Stimulated activated CD8-positive, alpha-beta memory T cell treated with anti-CD3 and anti-CD28 coated beads, Interleukin-4, amount 100 ng/mL, for 24 hours (primary cell): ENCODE results near the gene ZCCHC2.

ENCODE experiments used
- DNase-seq: peaks from one replicate; pipeline ENCODE4 v3.0.0-alpha.2; 2020; ENCODE audit warnings: low read depth

Gene ZCCHC2

DNA sequence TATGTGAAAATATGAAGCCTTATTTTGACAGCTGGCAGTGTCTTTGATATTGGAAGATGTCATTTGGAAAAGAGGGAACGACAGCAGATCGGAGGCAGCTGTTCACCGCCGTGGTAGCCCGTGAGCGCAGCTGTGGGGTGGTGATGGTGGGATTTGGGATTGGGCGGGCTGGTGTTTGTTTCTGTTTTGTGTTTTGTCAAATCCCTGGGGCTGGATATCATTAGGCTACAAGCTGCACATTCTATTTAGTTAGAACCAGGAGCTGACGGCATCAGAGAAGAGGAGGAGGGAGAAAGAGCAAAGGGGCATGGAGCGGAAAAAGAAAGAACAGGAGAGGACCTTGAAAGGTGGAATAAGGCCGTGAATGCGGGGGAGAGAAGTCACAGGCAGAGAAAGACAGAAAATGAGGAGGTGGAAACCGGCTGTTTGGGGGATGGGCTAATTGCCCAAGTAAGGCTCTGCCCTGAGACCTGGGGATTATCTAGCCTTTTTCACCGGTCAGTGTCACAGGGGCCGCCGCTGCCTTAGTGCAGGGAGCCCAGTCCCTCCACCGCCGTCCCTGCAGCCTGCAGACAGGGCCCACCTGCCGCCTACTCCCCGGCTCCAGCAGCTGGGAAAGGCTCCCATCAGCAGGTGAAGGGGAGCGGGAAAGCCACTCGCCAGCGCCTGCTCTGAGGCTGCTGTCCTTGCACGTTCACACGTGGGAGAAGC is 88.0 kb downstream of the ZCCHC2 start:
- DNase-seq: no peak

DNA sequence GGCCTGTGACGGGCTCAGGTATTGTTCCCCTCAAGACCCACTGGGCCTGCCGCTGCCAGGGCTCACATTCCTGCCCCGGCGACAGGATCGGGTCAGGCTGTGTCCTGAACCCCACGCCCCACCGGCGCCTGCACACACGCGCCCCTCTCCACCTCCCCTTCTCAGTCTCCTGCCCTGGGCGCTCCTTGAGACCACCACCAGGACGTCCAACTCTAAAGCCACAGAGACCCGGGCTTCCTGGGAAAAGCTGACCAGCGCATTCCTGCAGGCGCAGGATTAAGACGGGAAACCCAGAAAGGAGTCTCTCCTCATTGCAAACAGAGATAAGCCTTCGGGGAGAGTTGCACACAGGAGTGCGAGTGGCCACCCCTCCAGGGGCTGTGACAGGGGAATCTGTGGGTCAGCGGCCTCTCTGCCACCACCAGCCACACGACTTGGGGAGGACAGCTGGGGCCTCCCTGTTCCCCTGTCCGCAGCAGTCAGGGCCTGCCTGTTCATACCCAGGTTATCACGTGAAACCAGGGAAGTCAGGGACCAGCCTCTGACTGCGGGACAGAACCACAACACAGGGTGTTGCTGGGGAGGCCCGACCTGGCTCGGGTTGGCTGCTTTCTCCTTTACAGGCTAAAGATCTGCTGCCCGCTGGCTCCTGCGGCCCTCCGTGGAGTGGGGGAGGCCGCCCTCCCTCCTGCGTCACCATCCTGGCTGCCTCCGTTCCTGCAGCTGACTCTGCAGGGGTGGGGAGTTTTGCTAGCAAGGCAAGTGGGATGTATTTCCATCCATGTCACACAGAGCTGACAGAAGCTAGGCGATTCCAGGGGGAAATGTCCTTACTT is 88.8 kb downstream of the ZCCHC2 start:
- DNase-seq: no peak

DNA sequence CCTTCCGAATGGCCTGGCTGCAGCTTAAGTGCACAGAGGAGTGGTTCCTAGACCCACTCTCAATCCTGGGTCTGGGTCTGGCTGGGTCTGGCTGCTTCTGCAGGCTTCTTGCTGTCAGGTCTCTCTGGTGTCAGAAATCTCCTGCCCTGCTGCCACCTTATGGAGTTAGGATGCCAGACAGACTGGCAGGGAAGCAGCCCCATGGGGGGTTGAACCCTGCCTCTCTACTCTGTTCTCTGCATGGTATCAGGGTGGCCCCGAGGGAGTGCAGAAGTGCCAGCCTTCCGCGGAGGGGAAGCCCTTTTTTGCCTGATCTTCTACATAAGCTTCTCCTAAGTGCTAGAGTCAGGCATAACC is 89.4 kb downstream of the ZCCHC2 start:
- no peak for DNase-seq

DNA sequence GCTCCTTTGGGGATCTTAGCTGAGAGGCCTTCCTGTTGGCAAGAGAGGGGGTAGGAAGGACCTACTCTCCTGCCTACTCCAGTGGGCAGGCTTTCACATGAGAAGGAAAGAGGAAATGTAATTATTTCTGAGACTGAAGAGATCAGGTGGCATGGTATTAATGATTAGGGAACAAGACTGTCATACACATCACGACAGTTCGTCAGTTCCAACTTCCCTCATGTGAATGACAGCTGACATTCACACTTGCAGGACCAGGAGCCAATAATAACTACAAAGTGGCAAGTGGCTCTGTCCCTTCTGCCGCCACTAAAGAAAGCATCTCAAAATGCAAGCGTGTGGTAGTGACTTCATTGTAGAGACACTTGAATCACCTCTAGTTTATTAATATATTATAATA is 90.0 kb downstream of the ZCCHC2 start:
- DNase-seq: no peak

DNA sequence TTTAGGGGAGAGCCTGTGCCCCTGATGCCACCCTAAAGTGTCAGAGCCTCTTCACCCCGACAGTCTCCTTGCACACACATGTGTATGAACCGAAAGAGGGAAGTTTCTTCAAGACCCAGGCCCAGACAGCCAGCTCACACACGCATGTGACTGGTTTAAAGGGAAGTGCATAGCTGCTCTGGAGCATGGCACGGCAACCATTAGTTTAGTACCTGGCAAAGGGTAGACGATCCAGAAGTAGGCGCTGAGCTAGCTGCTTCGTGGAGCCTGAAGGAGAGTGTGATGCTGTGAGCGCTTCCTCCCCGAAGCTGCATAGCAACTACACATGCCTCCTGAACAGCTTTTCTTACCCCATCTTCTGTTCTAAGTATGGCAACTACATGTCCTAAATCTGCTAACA is 91.7 kb downstream of the ZCCHC2 start:
- DNase-seq: no peak

DNA sequence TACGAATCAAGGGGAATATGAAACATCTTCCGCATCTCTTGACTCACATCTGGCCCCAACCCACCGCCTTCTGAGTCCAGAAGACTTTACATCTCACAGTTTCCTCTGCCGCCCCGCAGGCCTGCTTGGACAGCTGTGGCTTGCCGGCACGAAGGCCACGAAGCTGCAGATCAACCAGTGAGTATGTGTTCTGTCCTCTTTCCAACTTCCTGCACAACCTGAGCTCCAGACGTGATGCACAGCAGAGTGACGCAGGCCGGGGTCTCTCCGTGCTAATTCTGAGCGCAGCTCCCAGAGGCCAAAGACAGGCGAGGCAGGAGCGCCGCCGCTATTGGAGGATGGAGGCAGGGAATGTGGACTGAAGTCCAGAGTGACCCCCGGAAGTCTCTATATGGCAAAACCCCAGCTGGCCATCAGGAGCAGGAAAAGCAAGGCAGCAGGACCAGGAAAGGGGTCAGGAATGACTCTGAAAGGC is 93.5 kb downstream of the ZCCHC2 start:
- DNase-seq: no peak

DNA sequence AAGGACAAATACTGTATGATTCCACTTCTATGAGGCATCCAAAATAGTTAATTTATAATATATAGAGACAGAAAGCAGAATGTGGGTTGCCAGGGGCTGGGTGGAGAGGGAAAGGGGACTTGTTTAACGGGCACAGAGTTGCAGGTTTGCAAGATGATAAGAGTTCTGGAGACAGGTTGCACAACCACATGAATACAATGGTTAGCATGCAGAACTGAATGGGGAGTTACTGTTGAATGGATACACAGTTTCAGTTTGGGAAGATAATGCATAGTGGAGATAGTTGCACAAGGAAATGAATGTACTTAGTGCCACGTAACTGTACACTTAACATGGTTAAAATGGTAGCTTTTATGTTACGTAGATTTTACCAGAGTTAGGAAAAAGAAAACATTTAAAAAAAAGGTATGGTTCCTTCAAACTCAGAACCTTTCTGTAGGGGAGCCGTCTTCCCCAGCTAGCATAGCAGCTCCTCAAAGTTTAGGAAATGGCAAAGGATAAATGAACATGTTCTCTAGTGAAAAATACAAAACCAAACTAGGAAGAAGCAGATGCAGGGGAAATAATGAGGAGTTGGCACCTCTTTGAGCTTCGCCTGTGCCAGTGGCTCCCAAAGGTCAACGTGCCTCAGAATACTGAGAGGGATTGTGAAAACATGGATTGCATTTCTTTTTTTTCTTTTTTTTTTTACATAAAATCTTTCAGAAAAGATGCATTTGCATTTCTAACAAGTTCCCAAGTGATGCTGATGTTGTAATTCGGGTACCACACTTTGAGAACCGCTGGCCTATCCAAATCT is 95.2 kb downstream of the ZCCHC2 start:
- DNase-seq: no peak

DNA sequence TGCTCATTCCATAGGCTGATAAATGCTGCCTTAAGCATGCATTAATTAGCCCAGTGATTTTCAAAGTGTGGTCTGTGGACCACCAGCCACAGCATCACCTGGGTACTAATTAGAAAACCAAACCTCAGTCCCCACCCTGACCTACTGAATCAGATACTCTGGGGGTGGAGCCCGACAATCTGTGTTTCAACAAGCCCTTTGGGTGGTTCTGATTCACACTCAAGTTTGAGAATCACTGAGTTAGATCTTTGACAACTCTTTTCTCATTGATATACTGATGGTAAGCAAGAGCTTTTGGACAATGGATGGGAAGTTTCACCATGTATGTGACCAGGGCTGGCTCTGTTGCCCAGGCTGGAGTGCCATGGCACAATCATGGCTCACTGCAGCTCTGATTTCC is 95.9 kb downstream of the ZCCHC2 start:
- DNase-seq: no peak

DNA sequence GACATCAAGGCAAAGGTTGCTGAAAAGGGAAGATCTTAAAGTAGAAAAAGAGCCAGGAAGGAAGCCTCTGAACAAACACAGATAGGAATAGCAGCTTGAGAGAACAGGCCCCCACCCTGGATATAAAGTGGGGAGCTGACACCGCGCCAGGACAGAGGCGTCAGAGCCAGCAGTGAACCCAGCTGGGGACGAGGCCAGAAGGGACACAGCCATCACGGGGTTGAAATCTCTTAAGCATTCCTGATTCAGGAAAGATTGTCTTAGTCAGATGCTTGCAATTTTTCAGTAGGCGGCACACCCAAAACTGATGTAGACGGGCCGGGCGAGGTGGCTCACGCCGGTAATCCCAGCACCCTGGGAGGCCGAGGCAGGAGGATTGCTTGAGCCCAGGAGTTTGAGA is 98.7 kb downstream of the ZCCHC2 start:
- DNase-seq: no peak

DNA sequence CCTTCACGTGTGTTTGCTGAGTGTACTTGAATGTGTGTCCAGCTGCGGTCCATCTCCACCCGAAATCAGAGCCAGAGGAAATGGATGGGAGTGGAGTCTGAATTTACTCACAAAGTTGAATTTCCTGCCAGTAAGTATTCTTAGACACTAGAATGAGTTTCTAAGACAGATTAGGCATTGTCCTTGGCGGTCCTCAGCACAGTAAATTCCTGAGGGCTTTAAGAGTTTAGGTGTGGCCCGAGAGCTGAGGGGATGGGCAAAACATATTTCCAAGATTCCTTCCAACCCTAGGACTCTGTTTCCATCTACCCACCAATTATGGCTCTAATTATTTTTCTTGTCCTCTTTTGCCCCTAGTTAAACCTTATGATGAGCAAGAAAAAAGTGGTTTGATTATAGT is 102.2 kb downstream of the ZCCHC2 start:
- DNase-seq: no peak
